ENCODE measurements around the gene FGB.

- no peak for TF ChIP-seq POLR2AphosphoS5 (IDR thresholded peaks at IDR 0.05; ENCODE audit: low read depth, low read length)
- TF ChIP-seq ZNF18 (CRISPR knock-in tag; IDR thresholded peaks at IDR 0.05; ENCODE audit: insufficient replicate concordance): no peak
- TF ChIP-seq RARG (CRISPR knock-in tag; IDR thresholded peaks at IDR 0.05; ENCODE audit: low read depth): no peak
- TF ChIP-seq RAD21 (CRISPR knock-in tag; IDR thresholded peaks at IDR 0.05): no peak
- TF ChIP-seq MAX (IDR thresholded peaks at IDR 0.05): no peak
These were observed 6.2 kb downstream of the FGB start for GRCh38 chr4:154569028-154569427.
